Tibial nerve (tissue), 4 donors: ENCODE data around the gene RPL14. TPM values are rescaled to one million over a fixed set of nuclear protein-coding genes. Genes with fewer than 3 reads are reported as not detected.

Source experiments
- DNase-seq, 2 donors: peaks; one replicate each; pipeline ENCODE4 v3.0.0-alpha.2; 2019; ENCODE audit warnings: low spot score in 2 of 2
- H3K27ac ChIP-seq, 4 donors: fragments of 200-600 bp; sonication (generic) in 3 of 4; one replicate each; pipeline ENCODE4 v1.5.1; 2017 to 2019; ENCODE audit warnings: mild to moderate bottlenecking in 1 of 4
- H3K27me3 ChIP-seq, 2 donors: fragments of 200-600 bp; sonication (generic) in 1 of 2; one replicate each; pipeline versions ENCODE4 v1.5.1 to v1.6.0; 2017 to 2019
- H3K36me3 ChIP-seq, 3 donors: fragments of 200-600 bp; sonication (generic); one replicate each; pipeline ENCODE4 v1.5.1; 2018 to 2019
- H3K4me1 ChIP-seq, 4 donors: fragments of 200-600 bp; sonication (generic) in 3 of 4; one replicate each; pipeline ENCODE4 v1.5.1; 2017 to 2019
- H3K4me3 ChIP-seq, 4 donors: fragments of 200-600 bp; sonication (generic) in 3 of 4; one replicate each; pipeline ENCODE4 v1.5.1; 2017 to 2019; ENCODE audit warnings: mild to moderate bottlenecking in 1 of 4, moderate library complexity in 1 of 4
- H3K9me3 ChIP-seq, 4 donors: fragments of 200-600 bp; sonication (generic) in 3 of 4; one replicate each; pipeline ENCODE4 v1.5.1; 2017 to 2019
- CTCF ChIP-seq, 5 experiments: fragments of 200-600 bp in 3 of 5; fragments of 450-650 bp in 2 of 5; sonication (generic) in 3 of 5; IDR thresholded peaks; one replicate each; pipeline ENCODE4 v1.5.1; 2016 to 2019; ENCODE audit warnings: antibody characterized with exemption in 5 of 5, mild to moderate bottlenecking in 3 of 5, moderate library complexity in 2 of 5
- EP300 ChIP-seq, 2 donors: sonication (generic); formaldehyde crosslinking; IDR thresholded peaks; one replicate each; pipeline ENCODE4 v1.6.1; 2017; ENCODE audit warnings: antibody characterized with exemption in 2 of 2, mild to moderate bottlenecking in 1 of 2
- POLR2A ChIP-seq, 2 donors: fragments of 450-650 bp; IDR thresholded peaks; one replicate each; pipeline ENCODE4 v1.6.1; 2017; ENCODE audit warnings: antibody characterized with exemption in 2 of 2, mild to moderate bottlenecking in 2 of 2, moderate library complexity in 2 of 2
- WGBS, 2 donors: methylation state at CpG; one replicate each; pipeline ENCODE4 v1.1.5; 2018; 5-methylcytosine and 5-hydroxymethylcytosine counted together
- total RNA-seq, 4 donors: library from RNA; depleted of rRNA; stranded (reverse); fragments of >200 nt; gene quantifications; one replicate each; pipeline ENCODE4 v1.1.0, GENCODE V29; 2016

Gene RPL14
- total RNA-seq, 4 donors from 2014 or later, result 263 to 397 (median 270) TPM

- Histone ChIP-seq H3K27me3 (no peaks in the 10 kb centered on the region), H3K4me3 (no peak overlapping the region), H3K36me3 (peaks cover 0 to 31% (median 6%) of the 10 kb centered on the region in 3 donors), H3K4me1 (peaks cover 0 to 22% (median 9%) of the 10 kb centered on the region in 4 donors), H3K27ac (no peak overlapping the region), H3K9me3 (no peaks in the 10 kb centered on the region)
- no peak for TF ChIP-seq EP300 (IDR thresholded peaks at IDR 0.05)
- TF ChIP-seq POLR2A (IDR thresholded peaks at IDR 0.05), result no peak
- TF ChIP-seq CTCF (IDR thresholded peaks at IDR 0.05), result no peak
- WGBS, 2 donors, result 85 to 86% methylated on average over 2 of the region's 2 CpGs
- no peak for DNase-seq
Observed at GRCh38 chr3:40450438-40450837, 6.7 kb upstream of the RPL14 start.

GRCh38 chr3:40451551-40451950, 5.6 kb upstream of the RPL14 start:
- Histone ChIP-seq H3K4me1 (peaks cover 0 to 28% (median 14%) of the 10 kb centered on the region in 4 donors), H3K9me3 (no peaks in the 10 kb centered on the region), H3K27ac (peak overlapping the region in 2 of 4 donors; percentile 95 to 97), H3K27me3 (no peaks in the 10 kb centered on the region), H3K4me3 (no peak overlapping the region), H3K36me3 (peaks cover 0 to 20% (median 6%) of the 10 kb centered on the region in 3 donors)
- no peak for DNase-seq
- TF ChIP-seq CTCF (IDR thresholded peaks at IDR 0.05), result no peak

- no peak for DNase-seq
- H3K36me3 ChIP-seq, result peaks cover 0 to 17% (median 6%) of the 10 kb centered on the region in 3 donors
- H3K9me3 ChIP-seq, result no peaks in the 10 kb centered on the region
- H3K27ac ChIP-seq, result peak overlapping the region; percentile 90 to 97 (median 94)
- peak overlapping the region in 3 of 4 donors; percentile 66 to 76 (median 70) for H3K4me3 ChIP-seq
- WGBS, 2 donors, result 77 to 84% methylated on average over 1 of the region's 1 CpG
- TF ChIP-seq POLR2A (IDR thresholded peaks at IDR 0.05), result no peak
- TF ChIP-seq CTCF (IDR thresholded peaks at IDR 0.05), result no peak
- TF ChIP-seq EP300 (IDR thresholded peaks at IDR 0.05), result no peak
- H3K4me1 ChIP-seq, result peaks cover 0 to 29% (median 16%) of the 10 kb centered on the region in 4 donors
- no peaks in the 10 kb centered on the region for H3K27me3 ChIP-seq
Observed at GRCh38 chr3:40452057-40452456, 5.1 kb upstream of the RPL14 start.

- no peak for DNase-seq
- 1 to 6% methylated on average over 6 to 7 of the region's 7 CpGs for WGBS, 2 donors
- no peaks in the 10 kb centered on the region for H3K27me3 ChIP-seq
Observed at GRCh38 chr3:40452562-40452875, 4.6 kb upstream of the RPL14 start.

More at GRCh38 chr3:40452562-40452875, 4.6 kb upstream of the RPL14 start:
- H3K9me3 ChIP-seq, result no peaks in the 10 kb centered on the region
- peaks cover 0 to 17% (median 6%) of the 10 kb centered on the region in 3 donors for H3K36me3 ChIP-seq
- H3K4me1 ChIP-seq, result peaks cover 0 to 29% (median 16%) of the 10 kb centered on the region in 4 donors
- peak overlapping the region; percentile 59 to 76 (median 68) for H3K4me3 ChIP-seq
- H3K27ac ChIP-seq, result peak overlapping the region; percentile 90 to 97 (median 94)
- no peak for TF ChIP-seq POLR2A (IDR thresholded peaks at IDR 0.05)
- TF ChIP-seq EP300 (IDR thresholded peaks at IDR 0.05), result no peak
- TF ChIP-seq CTCF (IDR thresholded peaks at IDR 0.05), result no peak
